ENCODE measurements around the gene MAPKAPK2.
"Not testable (repeated sequence)": the region's sequence is repeated elsewhere in the genome, so short reads cannot be mapped to it uniquely, and the experiment has no call there.

DNA sequence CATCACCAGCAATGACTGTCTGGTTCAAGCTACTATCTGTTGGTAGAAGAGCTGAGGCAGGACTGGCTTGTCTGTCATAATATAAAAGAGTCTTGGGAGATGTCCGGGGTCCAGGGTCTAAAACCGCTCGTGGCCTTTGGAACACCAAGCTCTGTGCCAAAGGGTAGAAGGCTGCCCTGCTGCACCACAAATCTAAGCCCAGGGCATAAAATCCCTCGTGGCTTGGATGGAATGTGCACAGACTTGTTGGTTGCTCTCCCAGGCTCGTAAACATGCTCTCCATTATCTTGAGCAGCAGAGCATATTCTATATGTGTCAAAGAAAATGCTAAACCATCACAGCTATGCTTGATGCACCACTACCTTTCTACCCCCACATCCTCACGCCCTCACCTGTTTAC lies 94.2 kb downstream of the MAPKAPK2 start:
- TF ChIP-seq YY1 (IDR thresholded peaks at IDR 0.05; ENCODE audit: insufficient read depth, insufficient read length); ZNF274 (IDR thresholded peaks at IDR 0.05; ENCODE audit: low read depth, low read length): not testable (repeated sequence)
